ENCODE measurements around the gene GCK.

The GCK gene

GRCh38 chr7:44236333-44236728, 47.1 kb upstream of the GCK start:
- Histone ChIP-seq H4K20me1 (ENCODE audit: low read depth, low read length) (no peaks in the 10 kb centered on the region), H3K36me3 (ENCODE audit: low read length) (no peaks in the 10 kb centered on the region), H3K9me3 (ENCODE audit: insufficient read depth, low read length) (no peaks in the 10 kb centered on the region), H3F3A (ENCODE audit: insufficient read depth) (no peaks in the 10 kb centered on the region), H3K4me3 (ENCODE audit: insufficient read depth, low read length, poor library complexity, severe bottlenecking) (no peak overlapping the region), H3K79me2 (ENCODE audit: insufficient read depth, low read length) (no peaks in the 10 kb centered on the region), H3K27ac (ENCODE audit: low read depth, low read length) (no peak overlapping the region), H3K27me3 (ENCODE audit: low read length) (no peaks in the 10 kb centered on the region), H3K9me2 (replicated peaks; ENCODE audit: insufficient read depth, low read length) (no peaks in the 10 kb centered on the region), H3K9ac (ENCODE audit: low read length) (no peak overlapping the region), H2AFZ (ENCODE audit: low read depth, low read length, severe bottlenecking) (no peak overlapping the region), H3K4me2 (ENCODE audit: low read depth, low read length, poor library complexity, severe bottlenecking) (no peak overlapping the region)
- TF ChIP-seq CTCF (IDR thresholded peaks at IDR 0.05; ENCODE audit: insufficient read depth, low read length, poor library complexity, severe bottlenecking) (no peak), EZH2phosphoT487 (conservative IDR thresholded peaks at IDR 0.05; ENCODE audit: low read length) (no peak)

- no peaks in the 10 kb centered on the region for H3F3A ChIP-seq (ENCODE audit: insufficient read depth)
- H3K9me2 ChIP-seq (replicated peaks; ENCODE audit: insufficient read depth, low read length), result no peaks in the 10 kb centered on the region
- H3K4me3 ChIP-seq (ENCODE audit: insufficient read depth, low read length, poor library complexity, severe bottlenecking), result no peak overlapping the region
- no peaks in the 10 kb centered on the region for H3K36me3 ChIP-seq (ENCODE audit: low read length)
- no peak overlapping the region for H2AFZ ChIP-seq (ENCODE audit: low read depth, low read length, severe bottlenecking)
- no peaks in the 10 kb centered on the region for H3K27me3 ChIP-seq (ENCODE audit: low read length)
- no peak overlapping the region for H3K9ac ChIP-seq (ENCODE audit: low read length)
- H3K79me2 ChIP-seq (ENCODE audit: insufficient read depth, low read length), result no peaks in the 10 kb centered on the region
- no peak overlapping the region for H3K4me2 ChIP-seq (ENCODE audit: low read depth, low read length, poor library complexity, severe bottlenecking)
- no peaks in the 10 kb centered on the region for H4K20me1 ChIP-seq (ENCODE audit: low read depth, low read length)
- H3K9me3 ChIP-seq (ENCODE audit: insufficient read depth, low read length), result no peaks in the 10 kb centered on the region
- no peak overlapping the region for H3K27ac ChIP-seq (ENCODE audit: low read depth, low read length)
- TF ChIP-seq EZH2phosphoT487 (conservative IDR thresholded peaks at IDR 0.05; ENCODE audit: low read length) (no peak), CTCF (IDR thresholded peaks at IDR 0.05; ENCODE audit: insufficient read depth, low read length, poor library complexity, severe bottlenecking) (no peak)
Measured at GRCh38 chr7:44235582-44236332, 46.5 kb upstream of the GCK start.

GRCh38 chr7:44235066-44235465, 45.8 kb upstream of the GCK start:
- Histone ChIP-seq H4K20me1 (ENCODE audit: low read depth, low read length) (no peaks in the 10 kb centered on the region), H3K79me2 (ENCODE audit: insufficient read depth, low read length) (no peaks in the 10 kb centered on the region), H3K4me2 (ENCODE audit: low read depth, low read length, poor library complexity, severe bottlenecking) (no peak overlapping the region), H3K36me3 (ENCODE audit: low read length) (no peaks in the 10 kb centered on the region), H3K27ac (ENCODE audit: low read depth, low read length) (no peak overlapping the region), H2AFZ (ENCODE audit: low read depth, low read length, severe bottlenecking) (no peak overlapping the region), H3K9me3 (ENCODE audit: insufficient read depth, low read length) (no peaks in the 10 kb centered on the region), H3K27me3 (ENCODE audit: low read length) (no peaks in the 10 kb centered on the region), H3K4me3 (ENCODE audit: insufficient read depth, low read length, poor library complexity, severe bottlenecking) (no peak overlapping the region), H3K9me2 (replicated peaks; ENCODE audit: insufficient read depth, low read length) (no peaks in the 10 kb centered on the region), H3F3A (ENCODE audit: insufficient read depth) (no peaks in the 10 kb centered on the region), H3K9ac (ENCODE audit: low read length) (no peak overlapping the region)
- TF ChIP-seq EZH2phosphoT487 (conservative IDR thresholded peaks at IDR 0.05; ENCODE audit: low read length), result no peak
- TF ChIP-seq CTCF (IDR thresholded peaks at IDR 0.05; ENCODE audit: insufficient read depth, low read length, poor library complexity, severe bottlenecking), result no peak
